CD4-positive, CD25-positive, alpha-beta regulatory T cell (primary cell): ENCODE measurements around the gene PRKCE. TPM values are rescaled to one million over a fixed set of nuclear protein-coding genes. Genes with fewer than 3 reads are reported as not detected.

Source experiments
- ATAC-seq, 2 donors: fragments of 150-1000 bp; cut with Tn5 transposase; one replicate each; pipeline ENCODE4 v1.10.0; 2021; ENCODE audit warnings: low read depth in 2 of 2, moderate number of reproducible peaks in 2 of 2, moderate library complexity in 1 of 2
- DNase-seq, 3 donors: peaks; one replicate each; pipeline versions ENCODE4 v3.0.0 to v3.0.0-alpha.2; 2012 to 2022; ENCODE audit warnings: mixed read lengths in 1 of 3
- H3K27ac ChIP-seq: one replicate; pipeline ENCODE4 v1.7.0; 2013; ENCODE audit warnings: mild to moderate bottlenecking, low read length; ENCODE audit not compliant: insufficient read depth, poor library complexity, severe bottlenecking
- H3K27me3 ChIP-seq: one replicate; pipeline ENCODE4 v1.7.0; 2013; ENCODE audit warnings: low read length; ENCODE audit not compliant: control insufficient read depth, insufficient read depth
- H3K36me3 ChIP-seq: one replicate; pipeline ENCODE4 v1.7.0; 2013; ENCODE audit warnings: mild to moderate bottlenecking, low read length, moderate library complexity; ENCODE audit not compliant: control insufficient read depth, insufficient read depth
- H3K4me1 ChIP-seq: 2 replicates; pipeline ENCODE4 v1.7.0; 2013; ENCODE audit warnings: mild to moderate bottlenecking, low read length; ENCODE audit not compliant: insufficient read depth, control insufficient read depth, poor library complexity, severe bottlenecking
- H3K4me3 ChIP-seq: one replicate; pipeline ENCODE4 v1.7.0; 2013; ENCODE audit warnings: low read depth, mild to moderate bottlenecking, low read length, moderate library complexity
- H3K9me3 ChIP-seq, 2 experiments: 1 replicate in 1 of 2; 2 replicates in 1 of 2; pipeline ENCODE4 v1.7.0; 2013; ENCODE audit warnings: low read length in 2 of 2, mild to moderate bottlenecking in 1 of 2, moderate library complexity in 1 of 2; ENCODE audit not compliant: control insufficient read depth in 2 of 2
- H3K27ac Mint-ChIP-seq, 3 donors: one replicate each; pipeline ENCODE4 v1.8.0; 2020 to 2022; ENCODE audit warnings: mild to moderate bottlenecking in 3 of 3, mixed read lengths in 3 of 3, moderate library complexity in 2 of 3
- H3K27me3 Mint-ChIP-seq: one replicate; pipeline ENCODE4 v1.8.0; 2022; ENCODE audit warnings: mild to moderate bottlenecking, mixed read lengths
- H3K36me3 Mint-ChIP-seq: one replicate; pipeline ENCODE4 v1.8.0; 2020; ENCODE audit warnings: mixed read lengths
- H3K4me1 Mint-ChIP-seq, 4 donors: one replicate each; pipeline ENCODE4 v1.8.0; 2020 to 2022; ENCODE audit warnings: mixed read lengths in 4 of 4, mild to moderate bottlenecking in 1 of 4
- H3K4me3 Mint-ChIP-seq, 4 donors: one replicate each; pipeline ENCODE4 v1.8.0; 2020 to 2022; ENCODE audit warnings: mild to moderate bottlenecking in 4 of 4, mixed read lengths in 4 of 4, moderate library complexity in 3 of 4
- H3K9me3 Mint-ChIP-seq, 7 donors: one replicate each; pipeline ENCODE4 v1.8.0; 2020 to 2022; ENCODE audit warnings: mixed read lengths in 7 of 7, mild to moderate bottlenecking in 3 of 7, moderate library complexity in 2 of 7
- polyA plus RNA-seq, 4 donors: library from polyadenylated mRNA; unstranded; fragments of 300-500 nt; fragmentation: Illumina TruSeq; gene quantifications; one replicate each; pipeline ENCODE4 v1.2.3, GENCODE V29; 2021
- total RNA-seq: library from RNA; stranded (reverse); gene quantifications from one replicate; pipeline ENCODE4 v1.2.3, GENCODE V29; 2022

Gene PRKCE
- total and polyA plus RNA-seq, 5 donors from 2014 or later = 0.78 to 16.5 (median 1.3) TPM

- Mint-ChIP-seq H3K27ac (no peak overlapping the region), H3K4me1 (no peaks in the 10 kb centered on the region), H3K27me3 (no peaks in the 10 kb centered on the region), H3K9me3 (no peaks in the 10 kb centered on the region), H3K4me3 (no peak overlapping the region), H3K36me3 (peaks cover 28% of the 10 kb centered on the region)
- no peak overlapping the region for H3K4me3 ChIP-seq
- no peaks in the 10 kb centered on the region for H3K27me3 ChIP-seq
- H3K36me3 ChIP-seq = no peaks in the 10 kb centered on the region
- H3K9me3 ChIP-seq = no peaks in the 10 kb centered on the region
- H3K4me1 ChIP-seq = no peaks in the 10 kb centered on the region
- H3K27ac ChIP-seq = no peak overlapping the region
- ATAC-seq = no peak
- no peak for DNase-seq
Measured at GRCh38 chr2:45981384-45981930, 330.0 kb downstream of the PRKCE start.

- no peak overlapping the region for H3K4me3 ChIP-seq
- H3K4me3 Mint-ChIP-seq = no peak overlapping the region
- H3K27ac Mint-ChIP-seq = no peak overlapping the region
- H3K4me1 Mint-ChIP-seq = no peaks in the 10 kb centered on the region
- ATAC-seq (no peak), DNase-seq (no peak)
- H3K27me3 Mint-ChIP-seq = no peaks in the 10 kb centered on the region
- no peaks in the 10 kb centered on the region for H3K9me3 ChIP-seq
- no peaks in the 10 kb centered on the region for H3K4me1 ChIP-seq
- no peaks in the 10 kb centered on the region for H3K9me3 Mint-ChIP-seq
- H3K27ac ChIP-seq = no peak overlapping the region
- H3K27me3 ChIP-seq = no peaks in the 10 kb centered on the region
- H3K36me3 ChIP-seq = no peaks in the 10 kb centered on the region
- peaks cover 28% of the 10 kb centered on the region for H3K36me3 Mint-ChIP-seq
Measured at GRCh38 chr2:45982096-45982495, 330.6 kb downstream of the PRKCE start.

- Mint-ChIP-seq H3K27ac (no peak overlapping the region), H3K36me3 (peaks cover 28% of the 10 kb centered on the region), H3K4me1 (no peaks in the 10 kb centered on the region), H3K4me3 (no peak overlapping the region), H3K9me3 (no peaks in the 10 kb centered on the region), H3K27me3 (no peaks in the 10 kb centered on the region)
- H3K27ac ChIP-seq = no peak overlapping the region
- ATAC-seq (no peak), DNase-seq (no peak)
- no peaks in the 10 kb centered on the region for H3K4me1 ChIP-seq
- no peaks in the 10 kb centered on the region for H3K36me3 ChIP-seq
- H3K27me3 ChIP-seq = no peaks in the 10 kb centered on the region
- H3K9me3 ChIP-seq = no peaks in the 10 kb centered on the region
- H3K4me3 ChIP-seq = no peak overlapping the region
Measured at GRCh38 chr2:45983213-45983612, 331.7 kb downstream of the PRKCE start.

GRCh38 chr2:45984366-45984765 is 332.9 kb downstream of the PRKCE start:
- Mint-ChIP-seq H3K36me3 (peaks cover 26% of the 10 kb centered on the region), H3K4me1 (no peaks in the 10 kb centered on the region), H3K9me3 (no peaks in the 10 kb centered on the region), H3K27me3 (no peaks in the 10 kb centered on the region), H3K4me3 (no peak overlapping the region), H3K27ac (no peak overlapping the region)
- no peak for ATAC-seq
- Histone ChIP-seq H3K36me3 (no peaks in the 10 kb centered on the region), H3K27me3 (no peaks in the 10 kb centered on the region), H3K4me3 (no peak overlapping the region), H3K4me1 (no peaks in the 10 kb centered on the region), H3K27ac (no peak overlapping the region), H3K9me3 (no peaks in the 10 kb centered on the region)
- DNase-seq = no peak

GRCh38 chr2:45984896-45985473 is 333.5 kb downstream of the PRKCE start:
- H3K27ac Mint-ChIP-seq = no peak overlapping the region
- H3K4me1 ChIP-seq = no peaks in the 10 kb centered on the region
- peaks cover 23% of the 10 kb centered on the region for H3K36me3 Mint-ChIP-seq
- no peaks in the 10 kb centered on the region for H3K9me3 Mint-ChIP-seq
- ATAC-seq (no peak), DNase-seq (no peak)
- no peaks in the 10 kb centered on the region for H3K27me3 Mint-ChIP-seq
- no peak overlapping the region for H3K4me3 ChIP-seq
- no peak overlapping the region for H3K27ac ChIP-seq
- H3K36me3 ChIP-seq = no peaks in the 10 kb centered on the region
- no peak overlapping the region for H3K4me3 Mint-ChIP-seq
- no peaks in the 10 kb centered on the region for H3K27me3 ChIP-seq
- H3K4me1 Mint-ChIP-seq = no peaks in the 10 kb centered on the region
- H3K9me3 ChIP-seq = no peaks in the 10 kb centered on the region

GRCh38 chr2:45986509-45986908 is 335.0 kb downstream of the PRKCE start:
- H3K27ac ChIP-seq = no peak overlapping the region
- H3K4me3 ChIP-seq = no peak overlapping the region
- no peaks in the 10 kb centered on the region for H3K36me3 ChIP-seq
- DNase-seq (no peak), ATAC-seq (no peak)
- no peaks in the 10 kb centered on the region for H3K4me1 ChIP-seq
- Mint-ChIP-seq H3K9me3 (no peaks in the 10 kb centered on the region), H3K4me3 (no peak overlapping the region), H3K27ac (no peak overlapping the region), H3K4me1 (no peaks in the 10 kb centered on the region), H3K27me3 (peaks cover 5% of the 10 kb centered on the region), H3K36me3 (peaks cover 14% of the 10 kb centered on the region)
- H3K9me3 ChIP-seq = no peaks in the 10 kb centered on the region
- H3K27me3 ChIP-seq = no peaks in the 10 kb centered on the region

- Mint-ChIP-seq H3K27ac (no peak overlapping the region), H3K36me3 (peaks cover 4% of the 10 kb centered on the region), H3K27me3 (peaks cover 5% of the 10 kb centered on the region), H3K9me3 (no peaks in the 10 kb centered on the region), H3K4me1 (no peaks in the 10 kb centered on the region), H3K4me3 (no peak overlapping the region)
- Histone ChIP-seq H3K27ac (no peak overlapping the region), H3K4me1 (no peaks in the 10 kb centered on the region), H3K4me3 (no peak overlapping the region), H3K9me3 (no peaks in the 10 kb centered on the region), H3K36me3 (no peaks in the 10 kb centered on the region), H3K27me3 (no peaks in the 10 kb centered on the region)
- DNase-seq (no peak), ATAC-seq (no peak)
Measured at GRCh38 chr2:45987856-45988255, 336.4 kb downstream of the PRKCE start.

- Mint-ChIP-seq H3K9me3 (no peaks in the 10 kb centered on the region), H3K27ac (no peak overlapping the region)
Measured at GRCh38 chr2:45988879-45989278, 337.4 kb downstream of the PRKCE start.

More at GRCh38 chr2:45988879-45989278, 337.4 kb downstream of the PRKCE start:
- Histone ChIP-seq H3K36me3 (no peaks in the 10 kb centered on the region), H3K27me3 (no peaks in the 10 kb centered on the region), H3K9me3 (no peaks in the 10 kb centered on the region), H3K4me1 (no peaks in the 10 kb centered on the region), H3K4me3 (no peak overlapping the region), H3K27ac (no peak overlapping the region)
- Mint-ChIP-seq H3K36me3 (peaks cover 4% of the 10 kb centered on the region), H3K27me3 (peaks cover 5% of the 10 kb centered on the region), H3K4me1 (peaks cover 0 to 5% (median under 1%) of the 10 kb centered on the region in 4 donors), H3K4me3 (no peak overlapping the region)
- ATAC-seq = no peak
- DNase-seq = no peak
